HG03139 (cell line): ENCODE results near the gene SLC25A20.

Source experiments
- ATAC-seq: cut with Tn5 transposase; IDR thresholded peaks from one replicate; pipeline ENCODE4 v1.9.1; 2021; ENCODE audit not compliant: unreplicated experiment

SLC25A20 gene

GRCh38 chr3:48899273-48899672 is 591 bp upstream of the SLC25A20 start:
- no peak for ATAC-seq

- no peak for ATAC-seq
Measured at GRCh38 chr3:48897460-48898376, 964 bp downstream of the SLC25A20 start.

- ATAC-seq = no peak
Measured at GRCh38 chr3:48896936-48897335, 1.7 kb downstream of the SLC25A20 start.

- ATAC-seq = no peak
Measured at GRCh38 chr3:48894516-48894915, 4.2 kb downstream of the SLC25A20 start.

- no peak for ATAC-seq
Measured at GRCh38 chr3:48891606-48892005, 7.1 kb downstream of the SLC25A20 start.

- ATAC-seq = no peak
Measured at GRCh38 chr3:48885753-48886152, 12.9 kb downstream of the SLC25A20 start.

- no peak for ATAC-seq
Measured at GRCh38 chr3:48881652-48882114, 17.0 kb downstream of the SLC25A20 start.

- no peak for ATAC-seq
Measured at GRCh38 chr3:48881006-48881405, 17.7 kb downstream of the SLC25A20 start.

GRCh38 chr3:48879994-48880377 is 18.7 kb downstream of the SLC25A20 start:
- ATAC-seq = no peak

GRCh38 chr3:48879307-48879993 is 19.2 kb downstream of the SLC25A20 start:
- no peak for ATAC-seq

- ATAC-seq = no peak
Measured at GRCh38 chr3:48877671-48878070, 21.0 kb downstream of the SLC25A20 start.

- ATAC-seq = no peak
Measured at GRCh38 chr3:48863122-48863521, 35.6 kb downstream of the SLC25A20 start.

GRCh38 chr3:48859206-48859605 is 39.5 kb downstream of the SLC25A20 start:
- ATAC-seq = no peak

- no peak for ATAC-seq
Measured at GRCh38 chr3:48858709-48859108, 40.0 kb downstream of the SLC25A20 start.

- ATAC-seq = no peak
Measured at GRCh38 chr3:48857641-48858040, 41.0 kb downstream of the SLC25A20 start.

GRCh38 chr3:48856469-48856868 is 42.2 kb downstream of the SLC25A20 start:
- ATAC-seq = no peak

- no peak for ATAC-seq
Measured at GRCh38 chr3:48855681-48856447, 42.8 kb downstream of the SLC25A20 start.

- no peak for ATAC-seq
Measured at GRCh38 chr3:48852151-48852550, 46.5 kb downstream of the SLC25A20 start.

- no peak for ATAC-seq
Measured at GRCh38 chr3:48851407-48851806, 47.3 kb downstream of the SLC25A20 start.

GRCh38 chr3:48848816-48849515 is 49.7 kb downstream of the SLC25A20 start:
- no peak for ATAC-seq
